Breast epithelium (tissue), 3 donors: ENCODE results near the gene MID2.

Source experiments
- POLR2A ChIP-seq: fragments of 450-650 bp; IDR thresholded peaks from one replicate; pipeline ENCODE4 v1.6.1; 2016; ENCODE audit warnings: antibody characterized with exemption, mild to moderate bottlenecking, moderate library complexity
- POLR2AphosphoS5 ChIP-seq, 3 donors: sonication (generic); formaldehyde crosslinking; IDR thresholded peaks; one replicate each; pipeline ENCODE4 v1.6.1; 2017; ENCODE audit warnings: antibody characterized with exemption in 3 of 3
- TF ChIP-seq, protein P1 (sequence below), 3 donors: fragments of 450-650 bp; IDR thresholded peaks; one replicate each; pipeline ENCODE4 v1.5.1; 2016 to 2017; ENCODE audit warnings: antibody characterized with exemption in 3 of 3, mild to moderate bottlenecking in 3 of 3, moderate library complexity in 3 of 3

- TF ChIP-seq, protein P1, sequence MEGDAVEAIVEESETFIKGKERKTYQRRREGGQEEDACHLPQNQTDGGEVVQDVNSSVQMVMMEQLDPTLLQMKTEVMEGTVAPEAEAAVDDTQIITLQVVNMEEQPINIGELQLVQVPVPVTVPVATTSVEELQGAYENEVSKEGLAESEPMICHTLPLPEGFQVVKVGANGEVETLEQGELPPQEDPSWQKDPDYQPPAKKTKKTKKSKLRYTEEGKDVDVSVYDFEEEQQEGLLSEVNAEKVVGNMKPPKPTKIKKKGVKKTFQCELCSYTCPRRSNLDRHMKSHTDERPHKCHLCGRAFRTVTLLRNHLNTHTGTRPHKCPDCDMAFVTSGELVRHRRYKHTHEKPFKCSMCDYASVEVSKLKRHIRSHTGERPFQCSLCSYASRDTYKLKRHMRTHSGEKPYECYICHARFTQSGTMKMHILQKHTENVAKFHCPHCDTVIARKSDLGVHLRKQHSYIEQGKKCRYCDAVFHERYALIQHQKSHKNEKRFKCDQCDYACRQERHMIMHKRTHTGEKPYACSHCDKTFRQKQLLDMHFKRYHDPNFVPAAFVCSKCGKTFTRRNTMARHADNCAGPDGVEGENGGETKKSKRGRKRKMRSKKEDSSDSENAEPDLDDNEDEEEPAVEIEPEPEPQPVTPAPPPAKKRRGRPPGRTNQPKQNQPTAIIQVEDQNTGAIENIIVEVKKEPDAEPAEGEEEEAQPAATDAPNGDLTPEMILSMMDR (IDR thresholded peaks at IDR 0.05), result no peak
- TF ChIP-seq POLR2AphosphoS5 (IDR thresholded peaks at IDR 0.05) (no peak), POLR2A (no peak)
Observed at GRCh38 chrX:107851215-107851614, 25.5 kb downstream of the MID2 start.
